ENCODE data around the gene FOXK1.

FOXK1 gene

GRCh38 chr7:4784799-4785198 is 102.7 kb downstream of the FOXK1 start:
- no peak for DNase-seq (ENCODE audit: extremely low spot score)
- POLR2A ChIA-PET, result interaction anchor here (1.0 kb wide), 1 partner anchor 9 kb away, joined by 3 read pairs; the partner anchor contains the start of gene AP5Z1
- CTCF ChIA-PET, result no interaction called here
- no peak for TF ChIP-seq HDGF (IDR thresholded peaks at IDR 0.05; ENCODE audit: borderline replicate concordance)
- no peak for TF ChIP-seq PKNOX1 (IDR thresholded peaks at IDR 0.05)
- TF ChIP-seq L3MBTL2 (conservative IDR thresholded peaks at IDR 0.05), result no peak
- TF ChIP-seq FOXA1 (IDR thresholded peaks at IDR 0.05), result no peak
- TF ChIP-seq ELF4 (IDR thresholded peaks at IDR 0.05), result no peak
- TF ChIP-seq BHLHE40 (IDR thresholded peaks at IDR 0.05; ENCODE audit: borderline replicate concordance), result no peak
- no peak for TF ChIP-seq ARNT (IDR thresholded peaks at IDR 0.05)
- no peak for TF ChIP-seq ZNF384 (IDR thresholded peaks at IDR 0.05)
- no peak for TF ChIP-seq SUZ12 (IDR thresholded peaks at IDR 0.05)
- TF ChIP-seq FOXK2 (IDR thresholded peaks at IDR 0.05), result no peak

- ChIA-PET CTCF (no interaction called here), POLR2A (no interaction called here)
- no peak for DNase-seq (ENCODE audit: extremely low spot score)
Observed at GRCh38 chr7:4785371-4785770, 103.3 kb downstream of the FOXK1 start.

GRCh38 chr7:4786015-4786414 is 103.9 kb downstream of the FOXK1 start:
- CTCF ChIA-PET, result no interaction called here
- TF ChIP-seq TARDBP (IDR thresholded peaks at IDR 0.05) (no peak), ARNT (IDR thresholded peaks at IDR 0.05) (no peak), PKNOX1 (IDR thresholded peaks at IDR 0.05) (no peak), FOXM1 (IDR thresholded peaks at IDR 0.05; ENCODE audit: borderline replicate concordance) (no peak), SP1 (IDR thresholded peaks at IDR 0.05) (no peak), CTBP1 (IDR thresholded peaks at IDR 0.05; ENCODE audit: borderline replicate concordance) (no peak), FOXA1 (IDR thresholded peaks at IDR 0.05) (no peak), L3MBTL2 (conservative IDR thresholded peaks at IDR 0.05) (no peak), NFRKB (IDR thresholded peaks at IDR 0.05) (no peak), BHLHE40 (IDR thresholded peaks at IDR 0.05; ENCODE audit: borderline replicate concordance) (no peak), HDGF (IDR thresholded peaks at IDR 0.05; ENCODE audit: borderline replicate concordance) (no peak), FOXK2 (IDR thresholded peaks at IDR 0.05) (no peak)
- DNase-seq (ENCODE audit: extremely low spot score), result no peak
- POLR2A ChIA-PET, result no interaction called here

More at GRCh38 chr7:4785371-4785770, 103.3 kb downstream of the FOXK1 start:
- TF ChIP-seq HDGF (IDR thresholded peaks at IDR 0.05; ENCODE audit: borderline replicate concordance) (no peak), BHLHE40 (IDR thresholded peaks at IDR 0.05; ENCODE audit: borderline replicate concordance) (no peak), SUZ12 (IDR thresholded peaks at IDR 0.05) (no peak), PKNOX1 (IDR thresholded peaks at IDR 0.05) (no peak), FOXM1 (IDR thresholded peaks at IDR 0.05; ENCODE audit: borderline replicate concordance) (no peak), LEF1 (IDR thresholded peaks at IDR 0.05; ENCODE audit: borderline replicate concordance) (no peak)

GRCh38 chr7:4787541-4787940 is 105.4 kb downstream of the FOXK1 start:
- CTCF ChIA-PET, result interaction anchor here (0.7 kb wide), 1 partner anchor 158 kb away, joined by 3 read pairs; no protein-coding TSS in a partner anchor
- TF ChIP-seq PKNOX1 (IDR thresholded peaks at IDR 0.05) (no peak), SUZ12 (IDR thresholded peaks at IDR 0.05) (no peak), SP1 (IDR thresholded peaks at IDR 0.05) (no peak), ZNF384 (IDR thresholded peaks at IDR 0.05) (no peak), NFRKB (IDR thresholded peaks at IDR 0.05) (no peak), FOXA1 (IDR thresholded peaks at IDR 0.05) (no peak), L3MBTL2 (conservative IDR thresholded peaks at IDR 0.05) (no peak), HDGF (IDR thresholded peaks at IDR 0.05; ENCODE audit: borderline replicate concordance) (no peak), FOXM1 (IDR thresholded peaks at IDR 0.05; ENCODE audit: borderline replicate concordance) (no peak), FOXK2 (IDR thresholded peaks at IDR 0.05) (no peak), BHLHE40 (IDR thresholded peaks at IDR 0.05; ENCODE audit: borderline replicate concordance) (no peak), ELF4 (IDR thresholded peaks at IDR 0.05) (no peak), TARDBP (IDR thresholded peaks at IDR 0.05) (no peak), ARNT (IDR thresholded peaks at IDR 0.05) (no peak)
- DNase-seq (ENCODE audit: extremely low spot score), result no peak
- POLR2A ChIA-PET, result no interaction called here

GRCh38 chr7:4787947-4788626 is 106.0 kb downstream of the FOXK1 start:
- TF ChIP-seq SP1 (IDR thresholded peaks at IDR 0.05) (no peak), ARNT (IDR thresholded peaks at IDR 0.05) (no peak), BHLHE40 (IDR thresholded peaks at IDR 0.05; ENCODE audit: borderline replicate concordance) (no peak), TARDBP (IDR thresholded peaks at IDR 0.05) (no peak)
- ChIA-PET CTCF (no interaction called here), POLR2A (no interaction called here)
- DNase-seq (ENCODE audit: extremely low spot score), result no peak

GRCh38 chr7:4788627-4789189 is 106.6 kb downstream of the FOXK1 start:
- CTCF ChIA-PET, result no interaction called here
- DNase-seq (ENCODE audit: extremely low spot score), result no peak
- POLR2A ChIA-PET, result no interaction called here
- no peak for TF ChIP-seq CTBP1 (IDR thresholded peaks at IDR 0.05; ENCODE audit: borderline replicate concordance)
- no peak for TF ChIP-seq L3MBTL2 (conservative IDR thresholded peaks at IDR 0.05)
- TF ChIP-seq FOXA1 (IDR thresholded peaks at IDR 0.05), result no peak
- no peak for TF ChIP-seq HDGF (IDR thresholded peaks at IDR 0.05; ENCODE audit: borderline replicate concordance)
- no peak for TF ChIP-seq ZNF384 (IDR thresholded peaks at IDR 0.05)

Measured in HEK293T (cell line).